Suprapubic skin (tissue), 3 donors: ENCODE data around the gene GNPTAB.

ENCODE experiments used
- CTCF ChIP-seq, 2 donors: fragments of 200-600 bp in 1 of 2; fragments of 450-650 bp in 1 of 2; sonication (generic) in 1 of 2; IDR thresholded peaks; one replicate each; pipeline ENCODE4 v1.5.1; 2016 to 2019; ENCODE audit warnings: antibody characterized with exemption in 2 of 2, mild to moderate bottlenecking in 1 of 2, moderate library complexity in 1 of 2
- EP300 ChIP-seq: sonication (generic); formaldehyde crosslinking; IDR thresholded peaks from one replicate; pipeline ENCODE4 v1.6.1; 2017; ENCODE audit warnings: antibody characterized with exemption
- POLR2A ChIP-seq, 2 donors: fragments of 450-650 bp; IDR thresholded peaks; one replicate each; pipeline ENCODE4 v1.6.1; 2017; ENCODE audit warnings: antibody characterized with exemption in 2 of 2, mild to moderate bottlenecking in 2 of 2, moderate library complexity in 2 of 2

DNA sequence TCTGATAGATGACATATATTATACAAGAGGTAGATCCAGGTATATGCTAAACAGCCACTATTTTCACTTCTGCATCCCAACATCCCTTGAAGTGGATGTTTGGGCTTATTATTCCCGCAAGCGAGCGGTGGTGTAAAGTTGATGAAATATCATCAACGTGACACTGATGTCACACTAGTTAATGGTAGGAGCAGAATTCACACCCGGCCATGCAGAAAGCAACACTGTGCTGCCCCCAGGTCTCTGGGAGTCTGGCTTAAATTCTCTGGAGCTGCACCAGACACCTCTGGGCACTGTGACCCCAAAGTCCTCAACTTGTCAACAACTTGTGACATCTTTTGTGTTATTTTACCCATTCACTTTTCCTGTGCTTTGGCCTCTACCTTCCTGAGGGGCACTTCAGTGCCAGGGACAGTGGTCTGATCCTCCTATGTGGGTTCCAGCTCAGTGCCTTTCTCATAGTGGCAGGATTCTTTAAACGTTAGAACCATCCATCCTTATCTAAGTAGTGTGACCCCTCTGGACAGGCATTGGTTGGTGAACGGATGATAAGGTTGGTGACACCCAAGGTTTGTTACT is 47.6 kb upstream of the GNPTAB start:
- TF ChIP-seq CTCF (IDR thresholded peaks at IDR 0.05) (no peak), POLR2A (IDR thresholded peaks at IDR 0.05) (no peak), EP300 (no peak)
